Measurements from ENCODE around the gene EIPR1.

EIPR1 gene

GRCh38 chr2:3377612-3378432 lies at the start of gene EIPR1:
Gene EIPR1 (minus strand): TSS chr2:3377818. CDS start chr2:3377689, 129 bp downstream.
- peaks cover 35 to 45% (median 40%) of the 10 kb centered on the region in 10 experiments for H3K4me1 ChIP-seq
- no peaks in the 10 kb centered on the region for H3K27me3 ChIP-seq
- TF ChIP-seq Cebpa-rat (IDR thresholded peaks at IDR 0.05), result no peak
- peak within 1 kb of the TSS; percentile 64 to 94 (median 88) for H3K27ac ChIP-seq
- peak within 1 kb of the TSS; percentile 88 to 97 (median 95) for H3K4me2 ChIP-seq
- H3K9ac ChIP-seq, result peak within 1 kb of the TSS; percentile 72 to 89 (median 85)
- no peaks in the 10 kb centered on the region for H3K9me3 ChIP-seq (replicated peaks in 1 of 11)
- peaks cover 9 to 28% (median 19%) of the 10 kb centered on the region in 11 experiments; a peak in 20 of 22 replicates for H3K36me3 ChIP-seq
- no peaks in the 10 kb centered on the region for H4K20me1 ChIP-seq
- peak within 1 kb of the TSS; percentile 75 to 97 (median 85) for H3K4me3 ChIP-seq

GRCh38 chr2:3427272-3427671 lies 49.7 kb upstream of the EIPR1 start:
- peaks cover 0 to 18% (median 13%) of the 10 kb centered on the region in 10 experiments; a peak in 15 of 20 replicates for H3K4me1 ChIP-seq
- no peaks in the 10 kb centered on the region for H3K27me3 ChIP-seq
- H3K4me2 ChIP-seq, result no peak overlapping the region
- no peak overlapping the region for H3K4me3 ChIP-seq
- peaks cover 60 to 100% (median 83%) of the 10 kb centered on the region in 11 experiments for H3K36me3 ChIP-seq
- peaks cover 0 to 12% (median 0%) of the 10 kb centered on the region in 11 experiments; a peak in 3 of 22 replicates for H3K9me3 ChIP-seq (replicated peaks in 1 of 11)
- TF ChIP-seq Cebpa-rat (IDR thresholded peaks at IDR 0.05), result no peak
- H3K27ac ChIP-seq, result no peak overlapping the region
- H3K9ac ChIP-seq, result no peak overlapping the region
- peaks cover 0 to 29% (median 2%) of the 10 kb centered on the region in 11 experiments; a peak in 7 of 22 replicates for H4K20me1 ChIP-seq

- Histone ChIP-seq H3K9me3 (replicated peaks in 1 of 11) (peaks cover 0 to 12% (median 0%) of the 10 kb centered on the region in 11 experiments; a peak in 3 of 22 replicates), H3K36me3 (peaks cover 58 to 100% (median 87%) of the 10 kb centered on the region in 11 experiments), H3K4me3 (no peak overlapping the region), H4K20me1 (peaks cover 0 to 35% (median 4%) of the 10 kb centered on the region in 11 experiments; a peak in 10 of 22 replicates), H3K4me1 (peaks cover 0 to 25% (median 20%) of the 10 kb centered on the region in 10 experiments; a peak in 17 of 20 replicates), H3K9ac (no peak overlapping the region), H3K27ac (no peak overlapping the region), H3K27me3 (no peaks in the 10 kb centered on the region), H3K4me2 (no peak overlapping the region)
- no peak for TF ChIP-seq Cebpa-rat (IDR thresholded peaks at IDR 0.05)
Observed at GRCh38 chr2:3426615-3427014, 49.0 kb upstream of the EIPR1 start.

GRCh38 chr2:3424171-3424795 lies 46.7 kb upstream of the EIPR1 start:
- H3K4me1 ChIP-seq, result peaks cover 0 to 48% (median 43%) of the 10 kb centered on the region in 10 experiments; a peak in 18 of 20 replicates
- no peak for TF ChIP-seq Cebpa-rat (IDR thresholded peaks at IDR 0.05)
- H3K4me2 ChIP-seq, result peak overlapping the region in 3 of 11 experiments; percentile 35 to 59 (median 53); a peak in 2 of 22 replicates
- H3K9me3 ChIP-seq (replicated peaks in 1 of 11), result peaks cover 0 to 12% (median 0%) of the 10 kb centered on the region in 11 experiments; a peak in 3 of 22 replicates
- no peaks in the 10 kb centered on the region for H3K27me3 ChIP-seq
- peaks cover 0 to 51% (median 13%) of the 10 kb centered on the region in 11 experiments; a peak in 12 of 22 replicates for H4K20me1 ChIP-seq
- H3K27ac ChIP-seq, result no peak overlapping the region
- H3K9ac ChIP-seq, result no peak overlapping the region
- peaks cover 56 to 94% (median 72%) of the 10 kb centered on the region in 11 experiments for H3K36me3 ChIP-seq
- no peak overlapping the region for H3K4me3 ChIP-seq

GRCh38 chr2:3423492-3424170 lies 46.0 kb upstream of the EIPR1 start:
- H3K36me3 ChIP-seq, result peaks cover 50 to 94% (median 70%) of the 10 kb centered on the region in 11 experiments
- no peaks in the 10 kb centered on the region for H3K27me3 ChIP-seq
- no peak overlapping the region for H3K4me3 ChIP-seq
- no peak overlapping the region for H3K9ac ChIP-seq
- TF ChIP-seq Cebpa-rat (IDR thresholded peaks at IDR 0.05), result no peak
- H3K4me2 ChIP-seq, result peak overlapping the region in 5 of 11 experiments; percentile 16 to 79 (median 53); a peak in 9 of 22 replicates
- no peak overlapping the region for H3K27ac ChIP-seq
- peaks cover 0 to 12% (median 0%) of the 10 kb centered on the region in 11 experiments; a peak in 3 of 22 replicates for H3K9me3 ChIP-seq (replicated peaks in 1 of 11)
- H4K20me1 ChIP-seq, result peaks cover 0 to 52% (median 16%) of the 10 kb centered on the region in 11 experiments; a peak in 14 of 22 replicates
- H3K4me1 ChIP-seq, result peaks cover 0 to 55% (median 50%) of the 10 kb centered on the region in 10 experiments; a peak in 18 of 20 replicates

GRCh38 chr2:3422161-3422779 lies 44.7 kb upstream of the EIPR1 start:
- no peak for TF ChIP-seq Cebpa-rat (IDR thresholded peaks at IDR 0.05)
- Histone ChIP-seq H3K9me3 (replicated peaks in 1 of 11) (peaks cover 0 to 12% (median 0%) of the 10 kb centered on the region in 11 experiments; a peak in 3 of 22 replicates), H3K4me3 (0 out of 20 replicates have a peak overlapping the region, but pooled peaks of 1 of the 10 experiments have one; percentile 16), H4K20me1 (peaks cover 0 to 54% (median 17%) of the 10 kb centered on the region in 11 experiments; a peak in 13 of 22 replicates), H3K4me2 (peak overlapping the region in 9 of 11 experiments; percentile 25 to 93 (median 71); a peak in 17 of 22 replicates), H3K9ac (peak overlapping the region in 3 of 11 experiments; percentile 11 to 46 (median 41); a peak in 5 of 22 replicates), H3K27me3 (no peaks in the 10 kb centered on the region), H3K36me3 (peaks cover 38 to 92% (median 67%) of the 10 kb centered on the region in 11 experiments), H3K27ac (peak overlapping the region in 4 of 11 experiments; percentile 17 to 62 (median 38); a peak in 5 of 22 replicates), H3K4me1 (peaks cover 0 to 67% (median 54%) of the 10 kb centered on the region in 10 experiments; a peak in 18 of 20 replicates)

GRCh38 chr2:3421580-3421979 lies 44.0 kb upstream of the EIPR1 start:
- Histone ChIP-seq H3K4me3 (no peak overlapping the region), H3K27me3 (no peaks in the 10 kb centered on the region), H3K9me3 (replicated peaks in 1 of 11) (peaks cover 0 to 12% (median 0%) of the 10 kb centered on the region in 11 experiments; a peak in 3 of 22 replicates), H3K9ac (0 out of 22 replicates have a peak overlapping the region, but pooled peaks of 1 of the 11 experiments have one; percentile 46), H3K27ac (peak overlapping the region in 3 of 11 experiments; percentile 17 to 62 (median 46); a peak in 2 of 22 replicates), H4K20me1 (peaks cover 0 to 49% (median 17%) of the 10 kb centered on the region in 11 experiments; a peak in 13 of 22 replicates), H3K4me2 (peak overlapping the region in 8 of 11 experiments; percentile 16 to 93 (median 75); a peak in 16 of 22 replicates), H3K4me1 (peaks cover 0 to 71% (median 54%) of the 10 kb centered on the region in 10 experiments; a peak in 18 of 20 replicates), H3K36me3 (peaks cover 31 to 90% (median 63%) of the 10 kb centered on the region in 11 experiments)
- no peak for TF ChIP-seq Cebpa-rat (IDR thresholded peaks at IDR 0.05)

Measured in BLaER1 treated with 17β-estradiol and CSF1 and Interleukin-3, amounts not matched to agents 10 nM and 100 nM (cell line).